Activated B cell treated with CpG ODN at 0.5 μM for 24 hours (primary cell): ENCODE measurements around the gene PRSS8. TPM values are rescaled to one million over a fixed set of nuclear protein-coding genes. Genes with fewer than 3 reads are reported as not detected.
A peak's percentile ranks its signal among the peaks of the same experiment; 100 is the strongest.

Experiments used
- ATAC-seq: fragments of 200-7000 bp; cut with Tn5 transposase; one replicate; pipeline ENCODE4 v1.10.0; 2021; ENCODE audit warnings: low read depth, mild to moderate bottlenecking, moderate library complexity
- CTCF ChIA-PET: fragments of 350-600 bp; sonication (Branson Sonifier 250); formaldehyde crosslinking; loops from one replicate; lab custom pipeline; 2021; ENCODE audit warnings: antibody characterized with exemption; lab: Charles Lee
- POLR2A ChIA-PET: fragments of 350-600 bp; sonication (Branson Sonifier 250); formaldehyde crosslinking; loops from one replicate; lab custom pipeline; 2021; ENCODE audit warnings: antibody characterized with exemption; lab: Charles Lee
- DNase-seq: peaks from one replicate; pipeline ENCODE4 v3.0.0; 2022
- H3K27ac Mint-ChIP-seq: one replicate; pipeline ENCODE4 v1.8.0; 2020; ENCODE audit warnings: mixed read lengths
- H3K27me3 Mint-ChIP-seq: one replicate; pipeline ENCODE4 v1.8.0; 2021; ENCODE audit warnings: mixed read lengths
- H3K36me3 Mint-ChIP-seq: one replicate; pipeline ENCODE4 v1.8.0; 2021; ENCODE audit warnings: low read depth, mixed read lengths
- H3K4me1 Mint-ChIP-seq: one replicate; pipeline ENCODE4 v1.8.0; 2021; ENCODE audit warnings: mixed read lengths
- H3K4me3 Mint-ChIP-seq: one replicate; pipeline ENCODE4 v1.8.0; 2020; ENCODE audit warnings: mild to moderate bottlenecking, mixed read lengths
- H3K9me3 Mint-ChIP-seq: one replicate; pipeline ENCODE4 v1.8.0; 2020; ENCODE audit warnings: mixed read lengths
- intact Hi-C: fragments of 100-400 bp; cut with micrococcal nuclease; formaldehyde crosslinking; loops from one replicate; pipeline ENCODE4 v1.15.1; 2024
- total RNA-seq: library from RNA; stranded (reverse); gene quantifications from 2 replicates; pipeline ENCODE4 v1.2.3, GENCODE V29; 2022
- TF ChIP-seq, protein P1 (sequence below): fragments of 200-600 bp; IDR thresholded peaks from one replicate; pipeline ENCODE4 v1.8.0; 2022; ENCODE audit warnings: antibody characterized with exemption, mild to moderate bottlenecking

PRSS8 gene
- total RNA-seq, 1 donor from 2014 or later = not detected

DNA sequence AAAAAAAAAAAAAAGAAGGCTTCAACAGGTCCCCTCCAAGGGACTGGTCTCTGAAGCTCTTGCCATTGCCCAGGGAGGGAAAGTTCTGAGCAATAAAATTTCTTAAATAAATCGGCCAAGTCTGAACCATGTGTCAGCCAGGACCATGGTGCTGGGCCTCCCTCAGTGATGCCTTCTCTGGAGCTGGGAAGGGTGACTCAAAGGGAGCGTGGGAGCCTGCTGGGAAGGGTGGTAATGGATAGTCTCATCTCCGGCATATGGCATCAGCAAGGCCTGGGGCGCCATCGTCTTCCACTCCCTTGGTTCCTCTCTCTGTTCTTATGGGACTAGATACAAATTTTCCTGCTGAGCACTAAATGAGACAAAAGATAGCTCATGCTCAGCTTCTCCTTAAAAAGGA, 43.2 kb downstream of the PRSS8 start:
- ChIA-PET POLR2A (interaction anchor here (1.0 to 4.6 kb wide), 6 partner anchors 16 to 88 kb away, joined by 3 to 39 read pairs (median 7); partner anchors contain the start of genes FUS, KAT8, ZNF646 and ZNF668), CTCF (no interaction called here)
- intact Hi-C loops = no loop called here
- no peak overlapping the region for H3K4me3 Mint-ChIP-seq
- TF ChIP-seq, protein P1, sequence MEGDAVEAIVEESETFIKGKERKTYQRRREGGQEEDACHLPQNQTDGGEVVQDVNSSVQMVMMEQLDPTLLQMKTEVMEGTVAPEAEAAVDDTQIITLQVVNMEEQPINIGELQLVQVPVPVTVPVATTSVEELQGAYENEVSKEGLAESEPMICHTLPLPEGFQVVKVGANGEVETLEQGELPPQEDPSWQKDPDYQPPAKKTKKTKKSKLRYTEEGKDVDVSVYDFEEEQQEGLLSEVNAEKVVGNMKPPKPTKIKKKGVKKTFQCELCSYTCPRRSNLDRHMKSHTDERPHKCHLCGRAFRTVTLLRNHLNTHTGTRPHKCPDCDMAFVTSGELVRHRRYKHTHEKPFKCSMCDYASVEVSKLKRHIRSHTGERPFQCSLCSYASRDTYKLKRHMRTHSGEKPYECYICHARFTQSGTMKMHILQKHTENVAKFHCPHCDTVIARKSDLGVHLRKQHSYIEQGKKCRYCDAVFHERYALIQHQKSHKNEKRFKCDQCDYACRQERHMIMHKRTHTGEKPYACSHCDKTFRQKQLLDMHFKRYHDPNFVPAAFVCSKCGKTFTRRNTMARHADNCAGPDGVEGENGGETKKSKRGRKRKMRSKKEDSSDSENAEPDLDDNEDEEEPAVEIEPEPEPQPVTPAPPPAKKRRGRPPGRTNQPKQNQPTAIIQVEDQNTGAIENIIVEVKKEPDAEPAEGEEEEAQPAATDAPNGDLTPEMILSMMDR = no peak
- peaks cover 25% of the 10 kb centered on the region for H3K4me1 Mint-ChIP-seq
- no peaks in the 10 kb centered on the region for H3K9me3 Mint-ChIP-seq
- peaks cover 19% of the 10 kb centered on the region for H3K36me3 Mint-ChIP-seq
- no peak for DNase-seq
- ATAC-seq = no peak
- H3K27me3 Mint-ChIP-seq = no peaks in the 10 kb centered on the region
- peak overlapping the region; percentile 19 for H3K27ac Mint-ChIP-seq

- Mint-ChIP-seq H3K4me3 (no peak overlapping the region), H3K4me1 (peaks cover 20% of the 10 kb centered on the region), H3K9me3 (no peaks in the 10 kb centered on the region), H3K27me3 (no peaks in the 10 kb centered on the region), H3K27ac (no peak overlapping the region), H3K36me3 (peaks cover 25% of the 10 kb centered on the region)
- no peak for ATAC-seq
- TF ChIP-seq, protein P1 = no peak
- CTCF ChIA-PET = no interaction called here
- intact Hi-C loops = no loop called here
- DNase-seq = no peak
- POLR2A ChIA-PET = interaction anchor here (1.1 kb wide), 1 partner anchor 17 kb away, joined by 3 read pairs; the partner anchor contains the start of gene ZNF668
Measured at GRCh38 chr16:31090540-31090939, 45.0 kb downstream of the PRSS8 start.

- Mint-ChIP-seq H3K4me1 (peaks cover 7% of the 10 kb centered on the region), H3K36me3 (peaks cover 28% of the 10 kb centered on the region), H3K9me3 (no peaks in the 10 kb centered on the region), H3K4me3 (no peak overlapping the region), H3K27me3 (no peaks in the 10 kb centered on the region), H3K27ac (no peak overlapping the region)
- ChIA-PET POLR2A (no interaction called here), CTCF (no interaction called here)
- TF ChIP-seq, protein P1 = no peak
- DNase-seq = no peak
- intact Hi-C loops = no loop called here
- no peak for ATAC-seq
Measured at GRCh38 chr16:31089199-31089598, 46.3 kb downstream of the PRSS8 start.

GRCh38 chr16:31088459-31089183, 46.9 kb downstream of the PRSS8 start, which contains the start of gene PRSS53:
Gene PRSS53, minus strand, starts transcription at chr16:31088943. Its CDS starts 134 bp downstream, at chr16:31088809.
- Mint-ChIP-seq H3K4me1 (peaks cover 2% of the 10 kb centered on the region), H3K36me3 (peaks cover 30% of the 10 kb centered on the region), H3K27me3 (no peaks in the 10 kb centered on the region), H3K9me3 (no peaks in the 10 kb centered on the region), H3K27ac (no peak within 1 kb of the TSS), H3K4me3 (no peak within 1 kb of the TSS)
- TF ChIP-seq, protein P1 = no peak
- ATAC-seq (no peak), DNase-seq (no peak)
- POLR2A ChIA-PET = no interaction called here
- intact Hi-C loops = no loop called here
- CTCF ChIA-PET = no interaction called here

GRCh38 chr16:31087971-31088370, 47.6 kb downstream of the PRSS8 start:
- intact Hi-C loops = no loop called here
- CTCF ChIA-PET = no interaction called here
- POLR2A ChIA-PET = no interaction called here
- ATAC-seq (no peak), DNase-seq (no peak)
- TF ChIP-seq, protein P1 = no peak
- Mint-ChIP-seq H3K4me1 (peaks cover 2% of the 10 kb centered on the region), H3K27me3 (no peaks in the 10 kb centered on the region), H3K27ac (no peak overlapping the region), H3K36me3 (peaks cover 34% of the 10 kb centered on the region), H3K4me3 (no peak overlapping the region), H3K9me3 (no peaks in the 10 kb centered on the region)
